GM18951 (cell line): Measurements from ENCODE around the gene WDPCP.
"Not testable (repeated sequence)": the region's sequence is repeated elsewhere in the genome, so short reads cannot be mapped to it uniquely, and the experiment has no call there.

ENCODE experiments used
- POLR2A ChIP-seq: IDR thresholded peaks from 4 replicates; pipeline ENCODE4 v1.6.1; 2011; ENCODE audit warnings: mild to moderate bottlenecking; ENCODE audit not compliant: insufficient read length, insufficient read depth; ENCODE audit errors: extremely low read depth
- in situ Hi-C: fragments of 300-500 bp; cut with MboI; formaldehyde crosslinking; loops from one replicate; pipeline ENCODE4 v1.12.0; 2022; ENCODE audit warnings: low sequenced_read_pairs, mixed read lengths, inconsistent platforms; ENCODE audit not compliant: unreplicated experiment

The WDPCP gene

GRCh38 chr2:63425606-63426005, 162.7 kb downstream of the WDPCP start:
- TF ChIP-seq POLR2A = no peak
- in situ Hi-C loops = no loop called here

GRCh38 chr2:63425079-63425416, 163.2 kb downstream of the WDPCP start:
- in situ Hi-C loops = no loop called here
- TF ChIP-seq POLR2A = no peak

- in situ Hi-C loops = no loop called here
- TF ChIP-seq POLR2A = no peak
Observed at GRCh38 chr2:63424329-63425078, 163.8 kb downstream of the WDPCP start.

GRCh38 chr2:63422556-63422955, 165.7 kb downstream of the WDPCP start:
- in situ Hi-C loops = no loop called here

GRCh38 chr2:63408530-63408929, 179.7 kb downstream of the WDPCP start:
- TF ChIP-seq POLR2A = no peak
- in situ Hi-C loops = no loop called here

More at GRCh38 chr2:63422556-63422955, 165.7 kb downstream of the WDPCP start:
- TF ChIP-seq POLR2A = no peak

- TF ChIP-seq POLR2A = no peak
- in situ Hi-C loops = no loop called here
Observed at GRCh38 chr2:63406641-63407040, 181.6 kb downstream of the WDPCP start.

- in situ Hi-C loops = no loop called here
- no peak for TF ChIP-seq POLR2A
Observed at GRCh38 chr2:63403820-63404219, 184.5 kb downstream of the WDPCP start.

GRCh38 chr2:63402889-63403288, 185.4 kb downstream of the WDPCP start:
- in situ Hi-C loops = not testable (repeated sequence)

- in situ Hi-C loops = no loop called here
- TF ChIP-seq POLR2A = no peak
Observed at GRCh38 chr2:63399156-63399555, 189.1 kb downstream of the WDPCP start.

GRCh38 chr2:63379451-63379850, 208.8 kb downstream of the WDPCP start:
- in situ Hi-C loops = no loop called here
- no peak for TF ChIP-seq POLR2A

- no peak for TF ChIP-seq POLR2A
- in situ Hi-C loops = no loop called here
Observed at GRCh38 chr2:63378589-63378988, 209.7 kb downstream of the WDPCP start.

GRCh38 chr2:63374341-63374740, 213.9 kb downstream of the WDPCP start:
- no peak for TF ChIP-seq POLR2A
- in situ Hi-C loops = no loop called here

GRCh38 chr2:63372549-63372948, 215.7 kb downstream of the WDPCP start:
- in situ Hi-C loops = no loop called here
- no peak for TF ChIP-seq POLR2A

- no peak for TF ChIP-seq POLR2A
- in situ Hi-C loops = no loop called here
Observed at GRCh38 chr2:63369146-63369545, 219.1 kb downstream of the WDPCP start.

GRCh38 chr2:63364866-63365265, 223.4 kb downstream of the WDPCP start:
- in situ Hi-C loops = no loop called here

GRCh38 chr2:63357722-63358121, 230.6 kb downstream of the WDPCP start:
- in situ Hi-C loops = not testable (repeated sequence)

More at GRCh38 chr2:63364866-63365265, 223.4 kb downstream of the WDPCP start:
- no peak for TF ChIP-seq POLR2A
